GM19395 (cell line): ENCODE results near the gene CHRNA4.

Experiments used
- ATAC-seq: cut with Tn5 transposase; IDR thresholded peaks from one replicate; pipeline ENCODE4 v1.9.1; 2021; ENCODE audit warnings: mild to moderate bottlenecking, moderate library complexity; ENCODE audit not compliant: unreplicated experiment

CHRNA4 gene

DNA sequence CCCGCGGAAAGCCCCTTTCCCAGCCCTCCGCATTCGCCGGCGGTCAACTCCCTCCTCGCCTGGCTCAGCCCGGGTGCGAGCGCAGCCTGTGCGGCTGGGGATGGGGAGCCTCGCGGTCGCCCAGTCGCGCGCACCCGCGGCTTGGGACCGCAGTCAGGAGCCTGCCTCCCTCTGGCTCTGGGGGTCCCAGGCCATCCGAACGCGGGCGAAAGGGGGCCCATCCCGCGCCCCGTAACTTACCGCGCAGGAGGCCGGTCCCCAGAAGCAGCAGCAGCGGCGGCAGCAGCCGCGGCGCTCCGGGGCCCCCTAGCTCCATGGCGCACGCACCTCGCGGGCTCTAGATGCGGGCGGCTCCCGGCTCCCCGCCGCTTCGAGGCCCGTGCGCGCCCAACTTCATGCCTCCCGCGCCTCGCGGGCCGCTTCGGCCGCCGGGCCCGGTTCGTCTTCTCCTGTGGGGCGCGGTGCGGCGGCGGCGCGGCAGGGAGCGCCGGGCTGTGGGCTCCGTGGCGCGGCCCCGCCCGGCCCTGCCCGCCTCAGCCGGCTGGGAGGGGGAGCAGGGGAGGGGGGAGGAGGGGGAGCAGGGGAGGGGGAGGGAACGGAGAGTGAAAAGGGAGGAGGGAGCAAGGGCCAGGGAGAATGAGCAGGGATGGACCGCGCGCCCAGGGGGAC is at the start of gene CHRNA4:
TSS of gene CHRNA4 (minus strand) at position 500 of the 669 bp plus-strand sequence. CDS start at position 316, 184 bp downstream.
- no peak for ATAC-seq

DNA sequence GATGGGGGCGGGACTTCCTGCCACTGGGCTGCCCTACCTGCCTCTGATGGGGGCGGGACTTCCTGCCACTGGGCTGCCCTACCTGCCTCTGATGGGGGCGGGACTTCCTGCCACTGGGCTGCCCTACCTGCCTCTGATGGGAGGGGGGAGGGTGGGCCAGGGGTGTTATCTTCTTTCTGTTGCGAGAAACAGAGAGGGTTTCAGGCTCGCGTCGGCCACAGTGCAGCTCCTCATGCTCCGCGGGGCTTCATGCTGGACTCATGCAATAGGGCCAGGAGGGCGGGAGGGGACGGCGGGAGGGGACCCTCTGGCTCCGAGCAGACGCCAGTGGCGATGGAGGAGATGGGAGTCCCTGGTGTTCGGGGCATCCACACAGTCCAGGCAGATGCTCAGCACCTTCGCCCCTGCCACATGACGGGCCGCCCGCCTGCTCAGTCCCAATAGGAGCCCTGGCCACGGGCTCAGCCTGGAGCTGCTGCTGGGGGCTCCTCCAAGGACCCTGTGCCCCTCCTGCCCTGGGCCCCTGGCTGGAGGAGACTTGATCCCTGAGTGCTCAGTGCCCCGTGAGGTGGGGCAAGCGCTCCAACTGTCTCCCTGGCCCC is 48.8 kb upstream of the CHRNA4 start:
- ATAC-seq: no peak

DNA sequence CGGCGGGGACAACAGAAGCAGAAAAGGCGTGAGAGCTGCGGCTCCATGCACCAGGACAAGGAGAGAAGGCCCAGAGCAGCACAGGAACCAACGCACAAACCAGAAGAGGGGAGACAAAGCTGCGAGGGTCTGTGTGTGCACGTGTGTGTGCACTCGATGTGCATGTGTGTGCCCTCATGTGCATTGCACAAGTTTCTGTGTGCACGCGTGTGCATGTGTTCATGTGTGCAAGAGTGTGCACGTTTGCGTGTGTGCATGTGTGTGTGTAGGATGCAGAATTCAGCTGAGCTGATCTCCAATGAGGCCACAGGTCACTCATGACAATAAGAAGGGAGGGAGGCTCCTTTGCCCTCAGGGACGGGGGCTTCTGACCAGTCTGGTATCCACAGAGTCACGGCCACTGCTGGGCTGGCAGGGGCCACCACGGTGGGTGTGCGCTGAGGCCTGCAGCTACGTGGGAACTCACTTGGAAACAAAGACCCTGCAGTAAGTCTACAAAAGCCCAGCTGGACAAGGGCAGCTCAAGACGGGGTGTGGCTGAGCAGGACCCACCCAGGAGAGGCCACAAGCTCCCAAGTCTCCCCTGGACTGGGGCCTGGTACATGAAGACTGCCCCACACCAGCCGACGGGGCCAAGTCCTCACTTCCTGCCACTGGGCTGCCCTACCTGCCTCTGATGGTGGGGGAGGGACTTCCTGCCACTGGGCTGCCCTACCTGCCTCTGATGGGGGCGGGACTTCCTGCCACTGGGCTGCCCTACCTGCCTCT is 48.1 kb upstream of the CHRNA4 start:
- ATAC-seq: no peak

DNA sequence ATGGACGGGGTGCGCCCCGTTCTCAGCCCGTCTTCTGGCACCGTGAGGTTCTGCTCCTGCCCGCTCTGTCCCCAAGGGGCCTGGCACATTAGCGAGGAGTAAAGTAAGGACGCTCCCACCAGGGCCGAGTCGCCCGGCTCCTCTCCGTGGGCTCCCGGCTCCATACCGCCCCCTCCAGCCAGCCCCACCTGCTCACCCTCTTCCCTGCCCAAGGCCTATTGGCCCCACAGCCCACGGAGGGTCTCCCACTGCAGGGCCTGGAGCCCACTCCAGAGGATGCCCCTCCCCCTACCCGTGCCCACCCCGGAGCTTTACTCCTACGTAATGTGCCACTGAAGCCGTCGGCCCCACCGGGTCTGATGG is 47.5 kb upstream of the CHRNA4 start:
- ATAC-seq: no peak

DNA sequence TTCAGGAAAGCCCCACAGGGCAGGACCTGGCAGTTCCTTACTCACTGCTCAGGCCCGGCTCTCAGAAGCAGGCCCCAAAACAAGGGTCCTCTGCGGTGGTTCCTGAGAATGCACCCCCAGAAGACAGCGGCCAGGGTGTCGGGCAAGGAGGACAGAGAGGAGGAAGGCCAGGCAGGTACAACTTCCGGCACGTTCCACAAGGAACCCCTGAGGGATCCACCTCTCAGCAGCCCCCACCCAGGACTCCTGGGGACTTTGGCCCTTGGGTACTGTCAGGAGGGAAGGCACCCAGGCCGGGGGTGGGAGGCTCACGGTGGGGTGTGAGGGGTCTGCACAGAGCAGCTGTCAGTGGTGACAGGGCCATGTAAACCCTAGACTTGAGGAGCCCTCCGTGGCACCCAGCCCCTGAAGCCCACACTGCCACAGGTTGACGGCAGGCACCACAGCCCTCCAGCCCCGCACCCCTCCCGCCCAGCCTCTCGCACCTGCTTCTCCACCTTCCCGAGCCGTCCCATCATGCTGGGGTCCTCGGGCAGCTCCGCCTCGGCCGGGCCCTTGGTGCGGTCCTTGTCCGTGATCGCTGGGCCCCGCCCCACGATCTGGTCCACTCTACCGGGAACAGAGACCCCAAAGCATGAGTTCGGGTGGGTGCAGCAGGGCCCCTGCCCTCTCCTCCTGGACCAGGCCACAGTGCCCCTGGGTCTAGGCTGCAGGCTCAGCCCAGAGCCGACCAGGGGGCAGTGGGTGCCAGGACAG is 47.0 kb upstream of the CHRNA4 start:
- no peak for ATAC-seq

DNA sequence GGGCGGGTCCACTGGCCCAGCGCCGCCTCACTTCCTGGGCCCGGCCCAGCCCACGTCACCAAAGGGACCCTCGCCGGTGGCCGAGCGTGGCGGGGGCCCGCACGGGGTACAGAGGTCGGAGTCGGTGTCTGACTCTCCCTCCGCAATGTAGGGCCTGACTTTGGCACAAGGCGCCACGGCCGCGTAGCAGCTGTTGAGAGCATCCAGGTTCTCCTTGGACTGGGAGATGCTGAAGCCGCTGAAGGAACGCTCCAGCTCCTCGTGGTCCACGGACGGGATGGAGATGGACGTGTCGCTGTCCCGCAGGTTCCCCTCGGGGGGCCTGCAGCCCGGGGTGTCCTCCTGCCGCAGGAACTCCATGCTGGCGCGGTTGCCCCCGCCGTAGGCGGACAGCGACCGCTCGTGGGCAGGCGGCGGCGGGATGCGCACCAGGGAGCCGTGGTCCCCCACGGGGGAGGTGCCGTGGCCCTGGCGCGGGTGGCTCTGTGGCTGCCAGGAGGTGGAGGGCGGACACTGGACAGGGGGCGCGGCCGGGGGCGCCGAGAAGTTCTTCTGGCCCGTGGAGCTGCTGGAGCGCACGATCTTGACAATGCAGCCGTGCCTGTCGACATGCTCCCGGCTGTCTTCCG is 45.6 kb upstream of the CHRNA4 start:
- ATAC-seq: no peak

DNA sequence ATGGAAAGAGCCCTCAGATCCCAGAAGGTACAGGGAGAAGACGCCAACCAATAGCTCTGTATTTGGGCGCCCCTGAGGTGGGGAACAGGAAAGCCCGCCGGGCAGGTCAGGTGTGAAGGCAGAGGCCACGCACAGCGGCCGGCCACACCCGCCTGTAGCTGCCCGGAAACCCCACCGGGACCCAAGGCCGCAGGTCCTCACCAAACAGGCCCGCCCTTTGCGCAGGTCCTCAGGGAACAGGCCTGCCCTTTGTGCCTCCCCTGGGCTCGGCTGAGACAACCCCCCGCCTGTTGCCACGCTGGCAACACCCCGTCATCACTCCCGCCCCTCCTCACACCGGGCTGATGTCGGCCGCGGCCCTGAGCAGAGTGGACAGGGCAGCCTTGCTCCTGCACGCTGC is 44.9 kb upstream of the CHRNA4 start:
- ATAC-seq: no peak

DNA sequence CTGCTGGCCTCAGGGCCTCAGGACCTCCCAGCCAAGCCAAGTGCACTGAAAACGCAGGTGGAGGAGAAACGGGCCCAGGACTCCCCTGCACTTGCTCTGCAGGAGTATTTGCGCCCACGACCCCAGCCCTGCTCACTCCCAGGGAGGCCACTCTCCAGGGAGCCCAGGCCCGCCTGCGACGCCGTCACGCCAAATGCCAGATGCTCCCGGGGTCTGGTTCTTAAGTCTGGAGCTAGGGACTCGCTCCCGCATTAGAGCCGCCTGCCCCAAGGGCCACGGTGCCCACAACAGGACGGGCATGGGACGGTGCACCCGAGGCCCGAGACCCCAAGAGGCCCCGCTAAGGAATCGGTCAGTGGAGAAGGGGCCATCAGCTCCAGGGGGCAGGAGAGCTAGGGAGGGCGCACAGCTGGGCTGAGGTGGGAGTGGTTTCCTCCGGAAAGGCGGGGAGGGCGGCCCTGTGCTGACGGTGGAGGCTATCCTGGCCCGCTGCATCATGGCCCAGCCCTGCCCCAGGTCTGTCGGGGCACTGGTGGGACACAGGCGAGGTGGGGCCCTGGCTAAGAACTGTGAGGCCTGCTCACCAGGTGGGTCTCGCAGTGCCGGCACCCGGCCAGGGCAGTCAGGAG is 44.1 kb upstream of the CHRNA4 start:
- no peak for ATAC-seq

DNA sequence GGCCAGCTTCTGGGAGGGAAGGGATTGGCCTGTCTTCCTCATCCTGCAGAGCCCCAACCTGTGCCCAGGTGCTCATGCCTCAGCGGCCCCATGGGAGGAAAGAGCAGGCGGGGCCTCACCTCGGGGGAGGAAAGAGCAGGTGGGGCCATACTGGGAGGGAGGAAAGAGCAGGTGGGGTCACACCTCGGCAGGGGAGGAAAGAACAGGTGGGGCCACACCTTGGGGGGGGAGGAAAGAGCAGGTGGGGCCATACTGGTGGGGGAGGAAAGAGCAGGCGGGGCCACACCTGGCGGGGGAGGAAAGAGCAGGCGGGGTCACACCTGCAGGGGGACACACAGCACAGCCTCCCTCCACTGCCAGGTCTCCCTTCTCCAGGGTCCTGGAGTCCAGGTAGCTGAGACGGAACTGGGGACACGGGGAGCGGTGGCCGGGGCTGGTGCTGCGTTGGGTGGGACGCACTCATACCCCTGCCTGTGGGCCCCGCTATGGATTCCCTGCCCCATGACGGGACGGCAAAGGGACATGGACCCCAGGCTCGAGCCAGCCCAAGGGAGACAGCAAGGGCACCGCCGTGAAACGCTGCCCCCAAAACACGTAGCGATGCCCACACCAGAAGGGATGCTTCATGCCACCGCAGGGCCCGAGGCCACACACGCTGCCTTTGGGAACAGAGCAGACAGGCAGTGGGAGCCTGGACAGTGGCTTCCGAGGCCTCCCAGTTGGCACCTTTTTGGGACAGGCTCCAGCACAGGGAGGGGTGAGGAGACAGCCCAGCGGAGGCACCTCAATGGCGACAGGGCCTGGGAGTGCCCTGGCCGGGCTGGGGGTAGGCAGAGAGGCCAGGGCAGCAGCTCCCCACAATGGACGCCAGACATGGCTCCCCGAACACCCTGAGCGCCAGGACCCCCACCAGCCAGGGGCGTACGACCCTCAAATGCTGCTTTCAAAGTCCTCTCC is 43.3 kb upstream of the CHRNA4 start:
- ATAC-seq: no peak

DNA sequence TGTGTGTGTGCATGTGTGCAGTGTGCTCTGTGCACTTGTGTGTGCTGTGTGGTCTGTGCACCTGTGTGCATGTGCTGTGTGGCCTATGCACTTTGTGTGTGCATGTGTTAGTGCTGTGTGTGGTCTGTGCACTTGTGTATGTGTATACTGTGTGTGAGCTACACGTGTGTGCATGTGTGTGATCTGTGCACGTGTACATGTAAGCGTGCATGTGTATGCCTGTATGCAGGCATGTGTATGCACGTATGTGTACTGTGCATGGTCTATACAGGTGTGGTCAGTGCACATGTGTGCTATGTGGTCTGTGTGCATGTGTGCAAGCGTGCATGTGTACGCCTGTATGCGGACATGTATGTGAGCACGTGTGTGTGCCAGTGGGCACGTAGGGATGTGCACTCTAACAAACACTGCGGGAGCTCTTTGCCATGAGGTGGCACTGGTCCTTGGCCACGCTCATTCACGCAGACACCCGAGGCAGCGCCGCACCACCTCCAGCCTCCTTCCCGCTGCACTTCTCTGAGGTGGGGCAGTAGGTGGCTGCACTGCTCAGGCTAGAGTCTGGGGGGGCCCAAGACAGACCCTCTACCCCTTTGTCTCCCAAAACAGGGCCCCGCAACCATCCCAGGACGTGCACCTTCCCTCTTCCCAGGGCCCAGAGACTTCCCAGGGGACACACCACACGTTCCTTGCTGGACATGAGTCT is 42.4 kb upstream of the CHRNA4 start:
- no peak for ATAC-seq

DNA sequence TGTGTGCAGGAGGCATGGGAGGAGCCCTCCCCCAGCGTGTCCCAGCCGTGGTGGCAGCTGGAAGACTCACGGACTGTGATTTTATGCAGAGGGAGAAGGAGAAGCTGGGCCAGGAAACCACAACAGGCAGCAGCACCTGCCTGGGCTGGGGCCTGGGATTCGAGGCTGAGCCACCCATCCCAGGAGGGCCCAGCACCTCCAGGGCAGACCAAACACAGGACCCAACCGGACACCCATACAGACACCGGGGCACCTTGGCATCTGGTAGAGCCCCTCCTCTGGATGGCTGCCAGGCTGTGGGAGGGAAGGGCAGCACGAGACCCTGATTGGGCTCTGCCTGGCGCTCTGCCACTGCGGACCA is 41.7 kb upstream of the CHRNA4 start:
- no peak for ATAC-seq

DNA sequence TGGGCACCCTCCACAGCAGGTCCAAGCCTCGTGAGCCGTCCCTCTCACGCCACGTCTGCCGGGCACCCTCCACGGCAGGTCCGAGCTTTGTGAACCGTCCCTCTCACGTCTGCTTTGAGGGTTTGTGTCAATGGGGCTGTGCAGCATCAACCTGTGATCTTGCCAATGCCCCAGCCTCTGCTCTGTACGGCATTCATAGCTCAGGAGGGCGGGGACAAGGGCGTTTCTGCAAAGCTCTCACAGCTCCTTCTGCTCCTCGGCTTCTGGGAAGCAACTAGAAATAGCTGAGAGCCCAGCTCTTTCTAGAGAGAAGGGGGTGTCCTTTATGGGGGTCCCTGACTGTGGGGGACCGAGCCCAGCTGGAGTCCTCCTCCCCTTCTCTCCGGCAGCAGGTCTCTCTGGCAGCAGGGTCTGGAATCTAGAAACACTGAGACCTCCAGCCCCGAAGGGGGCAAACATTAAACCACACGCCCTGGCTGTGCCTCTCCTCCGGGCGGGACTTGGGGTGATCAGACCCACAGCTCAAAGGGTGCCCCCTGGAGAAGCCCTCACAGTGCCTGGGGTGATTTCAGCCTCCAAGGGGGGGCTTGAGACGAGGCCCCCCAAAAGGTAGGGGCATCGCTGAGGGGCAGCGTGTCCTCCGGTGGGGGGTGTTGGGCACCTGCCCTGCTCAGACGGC is 41.2 kb upstream of the CHRNA4 start:
- no peak for ATAC-seq

DNA sequence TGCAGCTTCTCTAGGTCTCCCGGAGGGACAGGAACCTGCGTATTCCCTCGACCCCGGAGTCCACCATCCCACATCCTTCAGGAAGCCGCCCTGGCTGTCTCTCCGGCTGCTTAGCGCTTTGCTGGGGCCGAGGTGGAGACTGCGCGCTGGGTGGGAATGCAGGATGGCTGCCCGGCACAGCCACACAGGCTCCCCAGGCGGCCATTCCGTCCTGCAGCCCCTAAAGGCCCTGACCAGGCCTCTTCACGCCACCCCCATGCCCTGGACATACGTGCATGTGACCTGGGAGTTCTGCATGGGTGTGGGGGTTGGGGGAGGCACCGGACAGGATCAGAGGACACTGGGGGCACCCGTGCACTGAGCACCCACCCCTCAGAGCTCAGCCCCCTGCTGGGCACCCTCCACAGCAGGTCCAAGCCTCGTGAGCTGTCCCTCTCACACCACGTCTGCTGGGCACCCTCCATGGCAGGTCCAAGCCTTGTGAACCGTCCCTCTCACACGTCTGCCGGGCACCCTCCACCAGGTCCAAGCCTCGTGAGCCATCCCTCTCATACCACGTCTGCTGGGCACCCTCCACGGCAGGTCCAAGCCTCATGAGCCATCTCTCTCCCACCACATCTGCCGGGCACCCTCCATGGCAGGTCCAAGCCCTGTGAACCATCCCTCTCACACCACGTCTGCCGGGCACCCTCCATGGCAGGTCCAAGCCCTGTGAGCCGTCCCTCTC is 40.4 kb upstream of the CHRNA4 start:
- no peak for ATAC-seq

DNA sequence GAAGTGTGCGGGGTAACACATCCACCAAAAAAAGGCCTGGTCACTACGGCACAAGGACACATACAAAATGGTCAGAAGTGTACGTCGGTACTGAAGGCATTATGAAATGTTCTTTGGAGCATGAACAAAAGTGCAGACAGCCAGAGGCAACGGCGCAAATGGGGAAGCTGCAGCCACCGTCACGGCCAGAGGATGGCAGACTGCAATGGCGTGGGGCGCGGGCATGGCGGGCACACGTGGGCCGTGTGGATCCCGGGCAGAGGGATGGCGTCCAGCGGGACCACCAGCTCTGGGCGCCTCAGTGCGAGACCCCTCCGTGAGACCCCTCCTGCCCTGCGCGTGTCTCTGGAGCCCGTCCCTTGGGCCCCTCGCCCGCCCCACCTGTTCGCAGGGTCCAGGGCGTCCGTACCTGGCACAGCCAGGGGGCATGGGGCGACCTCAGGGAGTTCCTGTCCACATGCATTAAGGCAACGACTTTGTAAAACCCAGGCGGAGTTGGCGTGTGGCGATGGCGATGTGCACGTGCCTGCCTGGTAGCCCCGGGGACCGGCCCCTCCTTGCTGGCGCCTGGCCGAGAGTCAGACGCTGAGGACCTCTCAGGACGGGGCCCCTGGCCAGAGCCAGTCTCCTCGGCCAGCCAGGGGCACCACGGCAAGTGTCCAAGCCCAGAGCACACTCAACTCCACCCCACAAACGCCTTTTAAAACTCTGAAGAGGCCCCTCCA is 39.5 kb upstream of the CHRNA4 start:
- ATAC-seq: no peak

DNA sequence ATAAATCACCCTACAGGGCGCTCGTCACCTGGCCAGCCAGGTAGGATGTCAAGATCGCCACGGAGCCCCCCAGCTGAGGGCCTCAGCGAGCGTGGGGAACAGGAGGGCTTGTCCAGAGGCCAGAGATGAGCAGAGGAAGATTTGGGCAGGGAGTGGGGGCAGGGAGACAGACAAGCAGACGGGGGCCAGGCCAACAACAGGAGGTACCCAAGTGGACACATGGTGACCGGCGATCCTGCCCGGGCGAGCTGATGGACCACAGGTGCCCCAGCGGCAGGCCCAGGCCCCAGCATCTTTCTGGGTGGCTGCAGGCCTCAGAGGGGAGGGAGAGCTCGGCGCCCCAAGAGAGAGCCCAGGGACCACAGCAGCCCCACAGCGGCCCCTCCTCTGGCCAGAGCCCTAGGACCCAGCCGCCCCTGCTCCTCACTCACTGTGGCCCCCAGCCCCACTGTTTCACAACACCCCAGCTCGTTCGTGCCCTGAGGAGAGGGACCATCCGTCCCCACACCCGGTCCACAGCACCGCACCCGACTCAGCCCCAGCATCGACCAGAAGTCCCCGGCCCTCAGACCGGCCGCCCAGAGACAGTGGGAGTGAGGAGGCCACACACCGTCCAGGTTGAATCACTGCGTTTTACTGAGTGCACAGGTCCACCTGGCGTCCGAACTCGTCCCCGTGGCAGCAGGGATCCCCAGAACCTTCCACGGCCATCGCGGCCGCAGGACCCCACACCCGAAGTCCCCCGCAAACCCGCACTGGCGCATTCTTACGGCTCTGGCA is 38.6 kb upstream of the CHRNA4 start:
- ATAC-seq: no peak
